Epithelial cell of prostate (primary cell): ENCODE measurements around the gene FUCA1.
A peak's percentile ranks its signal among the peaks of the same experiment; 100 is the strongest.
"Not testable (repeated sequence)": the region's sequence is repeated elsewhere in the genome, so short reads cannot be mapped to it uniquely, and the experiment has no call there.

Experiments
- DNase-seq: peaks from one replicate; pipeline ENCODE4 v3.0.0-alpha.2; 2011; ENCODE audit warnings: low read depth, low spot score
- H3K27ac ChIP-seq: fragments of 450-650 bp; 2 replicates; pipeline ENCODE4 v1.5.1; 2017; ENCODE audit warnings: mild to moderate bottlenecking

Gene FUCA1

GRCh38 chr1:23867895-23868556, at the start of gene FUCA1:
TSS of gene FUCA1 (minus strand) at chr1:23868290. CDS start at chr1:23868286, 4 bp downstream.
- peak; percentile 34 for DNase-seq
- no peak within 1 kb of the TSS for H3K27ac ChIP-seq

DNA sequence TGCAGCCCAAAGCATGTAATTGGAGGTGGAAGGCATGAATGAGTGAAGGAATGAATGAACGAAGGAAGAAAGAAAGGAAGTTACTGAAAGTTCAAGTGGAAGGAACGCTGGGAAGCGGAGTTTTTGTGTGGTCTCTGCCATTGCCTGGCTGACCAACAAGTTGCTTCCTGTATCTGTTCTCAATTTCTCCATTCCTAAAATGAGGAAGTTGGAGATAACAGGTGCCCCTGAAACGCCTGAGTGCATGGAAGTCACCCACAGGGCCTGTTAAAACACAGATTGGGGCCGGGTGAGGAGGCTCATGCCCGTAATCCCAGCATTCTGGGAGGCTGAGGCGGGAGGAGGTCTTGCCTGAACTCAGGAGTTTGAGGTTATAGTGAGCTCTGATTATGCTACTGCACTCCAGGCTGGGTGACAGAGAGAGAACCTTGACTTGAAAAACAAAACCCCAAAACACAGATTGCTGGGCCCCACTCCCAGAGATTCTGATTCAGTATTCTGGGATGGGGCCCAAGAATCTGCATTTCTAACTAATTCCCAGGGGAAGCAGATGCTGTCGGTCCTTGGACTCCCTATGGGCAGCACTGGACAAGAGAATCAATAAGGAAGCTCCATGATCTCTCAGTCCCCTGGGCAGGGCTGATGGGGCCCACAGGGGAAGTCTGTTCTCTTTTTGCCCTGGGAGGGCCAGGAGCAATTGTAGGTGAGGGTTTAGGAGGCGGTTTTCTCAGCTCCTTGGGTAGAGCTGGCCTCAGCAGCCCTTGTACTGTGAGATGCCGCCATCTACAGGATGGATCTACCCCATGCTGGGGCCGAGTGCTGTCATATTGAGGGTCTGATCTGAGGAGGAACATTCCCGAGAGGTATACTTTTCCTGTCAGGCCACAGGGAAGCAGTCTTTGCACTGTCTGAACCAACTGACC, 48.4 kb upstream of the FUCA1 start:
- DNase-seq: no peak
- no peak overlapping the region for H3K27ac ChIP-seq

- no peak for DNase-seq
- no peak overlapping the region for H3K27ac ChIP-seq
Observed at GRCh38 chr1:23915466-23915865, 47.4 kb upstream of the FUCA1 start.

DNA sequence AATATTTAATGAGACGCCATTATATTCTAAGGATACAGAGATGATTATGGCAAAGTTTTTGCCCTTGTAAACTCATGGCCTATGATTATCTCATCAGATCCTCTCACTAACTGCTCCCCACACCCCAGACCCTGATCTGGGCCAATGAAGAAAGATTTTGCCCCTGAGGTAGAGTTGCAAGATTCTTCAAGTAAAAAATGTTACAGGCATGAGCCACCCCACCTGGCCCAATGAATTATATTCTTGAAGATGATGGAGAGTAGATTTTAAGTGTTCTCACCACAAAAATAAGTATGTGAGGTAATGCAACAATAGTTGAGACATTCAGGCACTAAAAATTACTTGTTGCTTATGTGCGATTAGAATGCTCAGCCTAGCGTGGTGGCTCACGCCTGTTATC, 46.8 kb upstream of the FUCA1 start:
- no peak overlapping the region for H3K27ac ChIP-seq

DNA sequence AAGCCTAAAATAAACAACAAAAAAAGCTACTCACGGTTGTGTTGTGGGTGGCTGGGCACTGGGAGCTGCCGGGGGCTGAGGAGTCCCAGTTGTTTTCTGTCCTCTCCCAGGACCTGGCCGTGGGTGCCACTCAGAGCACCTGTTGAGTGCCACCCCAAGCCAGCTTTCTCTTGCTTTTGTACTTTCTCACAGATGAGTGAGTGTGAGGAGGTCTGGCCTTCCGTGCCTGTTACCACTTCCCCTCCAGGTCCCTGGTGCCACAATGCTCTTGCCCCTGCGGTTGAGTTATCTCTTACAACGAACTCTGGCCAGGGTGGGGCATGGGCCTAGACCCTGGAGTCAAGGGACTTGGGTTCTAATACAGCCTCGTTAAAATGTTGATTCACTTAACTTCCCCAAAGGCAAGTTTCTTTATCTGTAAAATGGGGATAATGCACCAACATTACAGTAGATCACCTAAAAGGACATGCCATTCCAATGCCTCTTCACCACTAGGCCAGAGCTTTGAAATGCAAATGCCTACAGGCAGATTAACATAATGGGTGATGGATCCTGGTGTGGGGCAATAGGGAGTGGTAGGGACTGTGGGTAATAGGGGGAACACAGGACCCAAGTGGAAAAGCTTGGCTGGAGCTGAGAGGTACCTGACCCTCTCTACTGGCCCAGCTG, 45.3 kb upstream of the FUCA1 start, which contains the start of gene CNR2:
CNR2 (minus strand) TSS at position 151 of the 669 bp plus-strand sequence. CDS start 37,745 bp downstream, outside the sequence.
- no peak within 1 kb of the TSS for H3K27ac ChIP-seq
- DNase-seq: no peak

More for the DNA sequence above, 46.8 kb upstream of the FUCA1 start:
- DNase-seq: no peak

DNA sequence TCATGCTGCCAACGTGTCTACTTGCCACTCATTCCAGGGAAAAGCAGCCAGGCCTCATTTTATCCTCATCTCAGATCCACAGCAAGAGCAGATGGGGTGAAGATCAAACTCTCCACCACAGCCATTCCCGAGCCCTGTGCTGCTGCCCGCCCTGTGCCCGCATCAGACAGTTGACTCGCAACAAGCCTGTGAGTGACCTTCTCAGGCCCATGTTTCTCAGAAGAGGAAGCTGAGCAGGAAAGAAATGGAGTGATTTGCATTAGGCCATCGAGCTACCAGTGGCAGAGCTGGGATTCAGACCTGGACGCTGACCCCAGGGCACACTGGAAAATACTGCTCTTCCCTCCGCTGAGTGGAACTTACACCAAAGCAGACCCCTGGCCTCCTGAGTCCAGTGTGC, 43.8 kb upstream of the FUCA1 start:
- no peak overlapping the region for H3K27ac ChIP-seq
- no peak for DNase-seq

DNA sequence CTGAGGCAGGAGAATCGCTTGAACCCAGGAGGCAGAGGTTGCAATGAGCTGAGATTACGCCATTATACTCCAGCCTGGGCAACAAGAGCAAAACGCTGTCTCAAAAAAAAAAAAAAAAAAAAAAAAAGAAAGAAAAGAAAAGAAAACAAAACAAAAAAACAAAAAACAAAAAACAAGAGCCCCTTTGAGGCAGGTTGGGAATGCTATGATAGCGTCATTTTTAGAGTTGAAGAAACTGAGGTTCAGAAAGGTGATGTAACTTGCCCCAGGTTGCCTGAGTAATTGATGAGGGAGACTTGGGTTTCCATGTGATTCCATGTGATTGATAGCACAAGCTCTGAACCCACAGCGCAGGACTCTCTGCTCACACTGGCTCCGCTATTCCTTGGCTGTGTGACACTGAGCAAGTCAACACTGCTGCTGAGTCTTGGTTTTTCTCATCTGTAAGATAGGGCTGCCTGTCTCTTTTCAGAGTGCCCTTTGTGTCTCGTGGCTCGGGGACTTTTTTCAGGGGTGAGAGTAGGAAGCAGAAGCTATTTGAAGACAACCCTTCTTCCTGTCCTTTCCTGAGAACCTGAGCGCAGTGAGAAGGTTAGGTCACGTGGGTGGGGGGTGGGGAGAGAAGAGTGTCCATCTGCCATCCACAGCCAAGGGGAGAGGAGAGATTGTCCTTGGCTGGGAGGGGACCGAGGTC, 42.6 kb upstream of the FUCA1 start:
- no peak for DNase-seq
- no peak overlapping the region for H3K27ac ChIP-seq

- no peak overlapping the region for H3K27ac ChIP-seq
- no peak for DNase-seq
Observed at GRCh38 chr1:23910144-23910543, 42.1 kb upstream of the FUCA1 start.

DNA sequence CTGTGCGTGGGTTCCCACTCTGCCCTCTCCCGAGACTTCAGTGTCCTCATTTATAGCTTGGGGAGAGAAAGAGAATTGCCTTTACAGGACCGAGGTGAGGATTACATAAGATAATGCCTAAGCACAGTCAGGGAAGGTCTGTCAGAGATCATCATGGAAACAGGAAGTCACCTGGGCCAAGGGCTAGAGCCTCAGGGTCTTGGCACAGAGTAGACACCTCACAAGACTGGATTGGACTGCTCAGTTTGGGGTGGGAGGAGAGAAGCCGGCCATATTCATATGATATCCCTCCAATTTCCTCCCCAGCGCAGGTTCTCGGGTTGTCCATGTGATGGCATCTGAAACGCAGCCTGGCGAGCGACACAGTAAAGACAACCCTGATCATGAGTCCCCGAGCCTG, 41.3 kb upstream of the FUCA1 start:
- no peak for DNase-seq
- H3K27ac ChIP-seq: no peak overlapping the region

DNA sequence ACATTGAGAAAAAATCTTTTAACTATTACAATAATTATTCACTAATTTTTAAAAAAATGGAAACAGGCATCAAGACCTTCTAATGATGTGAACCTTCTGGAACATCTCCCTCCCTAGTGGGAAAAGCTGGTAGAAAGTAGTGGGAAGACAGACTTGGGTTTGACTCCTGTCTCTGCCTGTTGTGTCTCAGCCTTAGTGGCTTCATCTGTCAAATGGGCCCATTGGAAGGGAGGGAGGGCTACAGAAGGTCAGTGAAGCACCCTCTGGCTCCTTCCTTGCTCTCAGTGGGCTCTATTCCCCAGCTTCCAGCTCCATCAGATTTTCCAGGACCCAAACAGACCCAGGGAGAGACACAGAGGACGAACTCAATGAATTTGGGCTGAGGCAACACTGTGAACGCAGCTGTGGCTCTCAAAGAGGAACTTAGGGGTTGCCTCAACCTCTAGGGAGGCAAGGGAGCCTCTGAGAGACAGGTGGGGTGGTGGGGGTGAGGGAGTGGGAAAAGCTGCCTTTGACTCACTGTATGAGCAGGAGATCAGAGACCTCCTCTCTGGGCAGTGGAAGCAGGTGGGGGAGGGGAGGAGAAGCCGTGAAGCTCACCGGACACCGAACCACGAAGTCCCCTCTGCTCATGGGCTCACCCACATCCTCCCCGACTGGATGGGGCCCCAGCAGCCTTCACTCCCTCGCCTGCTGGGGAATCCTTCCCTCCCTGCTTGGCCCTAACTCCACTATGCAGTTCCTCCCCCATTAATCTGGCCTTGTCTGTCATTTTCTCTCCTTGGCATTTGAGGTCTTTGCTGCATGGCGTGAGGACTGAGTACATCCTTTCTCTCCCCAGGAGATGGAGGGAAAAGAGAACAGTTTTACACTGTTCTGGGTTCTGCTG, 40.6 kb upstream of the FUCA1 start:
- H3K27ac ChIP-seq: no peak overlapping the region
- no peak for DNase-seq

DNA sequence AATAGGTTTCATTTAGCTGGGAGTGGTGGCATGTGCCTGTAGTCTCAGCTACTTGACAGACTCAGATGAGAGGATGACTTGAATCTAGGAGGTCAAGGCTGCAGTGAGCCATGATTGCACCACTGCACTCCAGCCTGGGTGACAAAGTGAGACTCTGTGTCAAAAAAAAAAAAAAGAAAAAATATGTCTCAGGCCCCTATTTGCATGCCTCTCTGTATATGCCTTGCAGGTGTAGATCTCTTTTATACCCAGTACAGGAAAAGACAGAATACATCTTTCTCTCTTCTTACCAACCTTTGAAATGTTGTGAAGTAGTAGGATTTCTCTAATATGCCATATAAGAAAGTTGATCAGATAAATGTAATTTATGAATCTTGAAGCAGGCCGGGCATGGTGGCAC, 38.6 kb upstream of the FUCA1 start:
- no peak overlapping the region for H3K27ac ChIP-seq
- no peak for DNase-seq

DNA sequence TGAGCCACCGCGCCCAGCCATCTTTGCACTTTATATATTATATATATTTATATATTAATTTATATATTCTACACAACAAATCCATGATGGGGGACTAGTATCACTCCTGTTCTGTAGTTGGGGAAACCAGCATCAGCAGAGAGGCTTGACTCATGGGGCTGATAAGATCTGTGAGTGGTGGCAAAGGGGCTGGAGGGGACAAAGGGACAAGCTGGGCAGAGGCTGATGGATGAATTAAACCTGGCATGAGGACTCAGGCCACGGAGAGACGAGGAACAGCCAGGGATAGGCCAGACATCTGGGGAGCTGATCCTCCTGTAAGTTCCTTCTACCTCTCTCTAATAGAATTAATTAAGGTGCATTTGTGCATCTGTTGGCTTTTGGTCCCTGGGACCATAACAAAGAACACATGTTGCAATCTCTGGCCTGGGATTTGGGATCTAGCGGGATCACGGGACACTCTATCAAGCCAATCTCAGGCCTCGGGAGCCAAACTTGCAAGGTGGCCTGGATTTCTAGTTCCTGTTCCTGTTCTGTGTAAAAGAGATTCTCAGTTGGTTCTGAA, 37.5 kb upstream of the FUCA1 start:
- DNase-seq: no peak
- H3K27ac ChIP-seq: no peak overlapping the region

GRCh38 chr1:23904748-23905357, 36.8 kb upstream of the FUCA1 start:
- H3K27ac ChIP-seq: no peak overlapping the region
- peak; percentile 36 for DNase-seq

- H3K27ac ChIP-seq: no peak overlapping the region
- no peak for DNase-seq
Observed at GRCh38 chr1:23903754-23904153, 35.7 kb upstream of the FUCA1 start.

GRCh38 chr1:23902321-23903278, 34.5 kb upstream of the FUCA1 start:
- no peak for DNase-seq
- H3K27ac ChIP-seq: no peak overlapping the region

GRCh38 chr1:23900017-23900416, 31.9 kb upstream of the FUCA1 start:
- H3K27ac ChIP-seq, DNase-seq: not testable (repeated sequence)

DNA sequence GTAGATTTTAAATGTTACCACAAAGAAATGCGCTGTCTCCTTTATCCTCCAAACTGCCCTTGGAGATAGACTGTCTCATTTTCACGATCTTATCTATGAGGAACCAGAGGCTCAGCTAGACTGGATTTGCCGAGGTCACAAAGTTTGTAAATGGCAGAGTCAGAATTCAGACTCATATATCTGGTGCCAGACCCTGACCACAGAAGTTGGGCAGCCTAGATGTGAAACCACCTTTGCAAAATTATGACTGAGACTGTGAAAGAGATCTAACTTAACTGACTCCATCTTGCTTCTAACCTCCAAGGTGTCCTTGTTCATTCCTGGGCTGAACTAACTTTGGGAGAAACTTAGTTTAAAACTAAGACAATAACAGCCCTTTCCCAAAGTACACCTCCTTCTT, 31.0 kb upstream of the FUCA1 start:
- DNase-seq: no peak
- H3K27ac ChIP-seq: no peak overlapping the region
